GM19468 (cell line): ENCODE measurements around the gene SBF2.
"Not testable (repeated sequence)": the region's sequence is repeated elsewhere in the genome, so short reads cannot be mapped to it uniquely, and the experiment has no call there.

Experiments used
- ATAC-seq: cut with Tn5 transposase; IDR thresholded peaks from one replicate; pipeline ENCODE4 v1.9.1; 2021; ENCODE audit warnings: mild to moderate bottlenecking, moderate library complexity, moderate number of reproducible peaks; ENCODE audit not compliant: unreplicated experiment; ENCODE audit errors: extremely low read depth

SBF2 gene

DNA sequence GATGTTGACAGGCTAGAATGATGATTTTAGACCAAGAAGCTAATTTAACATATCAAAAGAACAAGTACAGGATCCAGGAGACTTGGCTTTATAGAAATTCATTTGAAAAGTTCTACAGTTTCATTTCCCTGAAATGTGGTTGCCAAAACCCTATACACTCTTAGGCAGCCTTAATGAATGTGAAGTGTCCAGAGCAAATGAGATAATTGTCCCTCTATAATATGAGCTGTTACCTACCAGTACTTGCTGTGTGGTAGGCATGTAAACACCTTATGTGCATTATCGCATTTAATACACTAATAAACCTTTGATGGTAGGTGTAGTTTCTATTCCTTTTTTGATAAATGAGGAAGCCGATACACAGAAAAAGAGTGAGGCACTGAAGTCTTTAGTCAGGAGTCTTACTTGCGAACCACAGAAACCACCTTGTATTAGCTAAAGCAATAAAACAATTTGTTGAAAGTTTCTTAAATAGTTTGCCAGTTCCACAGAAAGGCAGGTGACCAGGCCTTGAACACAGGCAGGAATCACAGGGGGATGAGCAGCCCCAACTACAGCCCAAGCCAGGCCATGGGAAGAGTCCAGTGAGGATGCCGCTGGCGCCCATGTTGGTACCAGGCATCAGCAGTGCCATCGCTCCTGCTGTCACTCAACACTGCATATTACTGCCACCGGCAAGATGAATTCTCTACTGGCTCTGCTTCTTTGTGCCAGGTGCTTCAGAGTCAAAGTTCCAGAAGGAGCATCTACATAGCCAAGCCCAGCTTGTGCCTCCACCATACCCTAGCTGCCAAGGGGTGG is 548.4 kb downstream of the SBF2 start:
- ATAC-seq: peak; percentile 40

DNA sequence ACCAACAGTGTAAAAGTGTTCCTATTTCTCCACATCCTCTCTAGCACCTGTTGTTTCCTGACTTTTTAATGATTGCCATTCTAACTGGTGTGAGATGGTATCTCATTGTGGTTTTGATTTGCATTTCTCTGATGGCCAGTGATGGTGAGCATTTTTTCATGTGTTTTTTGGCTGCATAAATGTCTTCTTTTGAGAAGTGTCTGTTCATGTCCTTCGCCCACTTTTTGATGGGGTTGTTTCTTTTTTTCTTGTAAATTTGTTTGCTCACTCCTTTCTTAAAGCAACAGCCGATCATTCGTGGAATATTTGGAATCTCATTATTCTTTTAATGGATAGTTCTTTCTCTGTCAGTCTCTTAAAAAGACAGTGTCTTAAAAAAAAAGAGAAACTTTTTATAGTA is 550.5 kb downstream of the SBF2 start:
- ATAC-seq: not testable (repeated sequence)

DNA sequence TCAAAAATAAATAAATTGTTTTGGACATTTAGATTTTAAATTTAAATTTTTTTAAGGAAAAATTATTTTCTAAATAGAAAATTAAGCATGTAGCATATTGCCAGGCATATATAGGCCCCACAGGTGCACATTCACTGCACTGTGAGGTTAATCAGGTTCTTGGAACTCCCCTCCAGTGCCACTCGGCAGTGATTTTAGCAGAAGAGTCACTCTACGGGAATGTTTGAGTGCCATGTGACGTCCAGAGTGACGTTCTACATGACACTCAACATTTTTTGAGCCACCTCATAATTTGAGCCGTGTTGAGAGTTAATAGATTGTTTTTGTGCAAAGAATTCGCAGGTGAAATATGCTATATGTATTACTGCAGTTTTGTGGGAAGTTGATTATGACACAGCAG is 552.8 kb downstream of the SBF2 start:
- no peak for ATAC-seq

DNA sequence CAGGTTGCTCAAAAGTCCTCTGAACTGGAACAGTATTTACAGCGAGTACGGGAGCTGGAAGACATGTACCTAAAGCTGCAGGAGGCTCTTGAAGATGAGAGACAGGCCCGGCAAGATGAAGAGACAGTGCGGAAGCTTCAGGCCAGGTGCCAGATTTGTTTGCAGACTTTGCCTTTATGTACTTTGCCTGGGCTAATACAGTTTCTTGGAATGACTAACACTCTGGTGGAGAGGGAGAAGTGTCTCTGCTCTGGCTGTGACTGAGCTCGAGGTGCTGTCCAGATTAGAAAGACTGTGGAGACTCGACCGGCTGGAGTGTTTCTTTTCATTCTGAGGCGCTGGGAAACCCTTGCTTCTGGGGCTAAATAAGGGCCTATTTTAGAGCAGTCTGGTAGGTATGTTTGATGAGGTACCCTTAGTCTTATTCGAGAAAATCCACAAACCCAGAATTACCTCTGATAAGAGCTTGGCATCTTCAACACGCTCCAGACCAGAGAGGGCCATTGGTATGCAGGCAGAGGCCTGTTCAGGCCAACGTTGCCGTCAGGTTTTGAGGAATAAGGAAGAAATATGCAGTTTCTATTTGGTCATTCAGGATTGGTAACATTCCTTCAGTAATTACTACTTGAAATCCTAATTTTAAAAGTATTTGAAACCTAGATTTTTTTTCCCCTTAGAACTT is 553.7 kb downstream of the SBF2 start:
- no peak for ATAC-seq

DNA sequence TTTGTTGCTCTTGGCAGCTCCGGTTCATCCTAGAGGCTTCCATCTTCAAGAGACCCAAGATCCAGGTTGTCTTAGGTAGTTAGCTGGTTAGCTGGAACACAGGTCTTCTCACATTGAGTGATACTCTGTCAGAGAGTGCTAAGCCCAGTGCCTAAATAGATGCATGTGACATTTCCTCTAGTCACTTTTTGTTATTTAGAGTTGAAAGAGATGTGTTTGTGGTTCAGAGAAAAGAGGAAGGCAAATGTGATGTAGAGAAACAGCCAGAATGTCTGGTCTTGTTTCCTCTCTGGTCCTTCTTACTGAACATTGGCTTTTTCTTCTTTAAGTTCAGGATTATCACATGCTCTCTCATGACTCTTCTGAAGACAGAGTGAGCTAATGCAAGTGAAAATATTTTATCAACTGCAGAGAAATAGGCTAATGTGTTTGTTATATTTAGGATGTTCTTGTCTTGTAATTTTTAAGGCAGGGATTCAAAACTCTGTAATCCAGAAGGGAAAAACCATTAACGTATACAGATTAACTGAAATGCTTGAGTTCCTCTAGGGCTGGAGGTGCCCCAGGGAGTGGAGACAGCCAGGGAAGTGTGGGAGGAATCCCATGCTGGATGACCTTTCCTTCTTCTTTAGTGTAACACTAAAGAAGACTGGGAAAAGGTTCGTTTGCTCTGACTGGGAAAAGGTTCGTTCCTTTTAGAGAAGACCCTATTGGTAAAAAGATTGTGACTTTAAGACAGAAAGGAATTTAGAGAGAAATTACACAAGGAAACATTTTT is 554.7 kb downstream of the SBF2 start:
- no peak for ATAC-seq

DNA sequence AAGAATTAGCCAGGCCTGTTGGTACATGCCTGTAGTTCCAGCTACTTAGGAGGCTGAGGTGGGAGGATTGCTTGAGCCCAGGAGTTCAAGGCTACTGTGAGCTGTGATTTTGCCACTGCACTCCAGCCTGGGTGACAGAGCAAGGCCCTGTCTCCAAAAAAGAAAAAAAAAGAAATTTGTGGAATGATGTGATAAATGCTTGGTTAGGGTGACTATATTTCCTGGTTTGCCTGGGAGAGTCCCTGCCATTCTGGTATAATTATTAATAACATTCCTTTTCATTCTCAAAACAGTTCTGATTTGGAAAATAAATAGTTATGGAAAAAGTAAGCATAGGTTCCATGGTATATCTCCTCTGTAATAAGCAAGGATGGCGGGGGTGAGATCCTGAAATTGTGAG is 555.3 kb downstream of the SBF2 start:
- ATAC-seq: no peak

DNA sequence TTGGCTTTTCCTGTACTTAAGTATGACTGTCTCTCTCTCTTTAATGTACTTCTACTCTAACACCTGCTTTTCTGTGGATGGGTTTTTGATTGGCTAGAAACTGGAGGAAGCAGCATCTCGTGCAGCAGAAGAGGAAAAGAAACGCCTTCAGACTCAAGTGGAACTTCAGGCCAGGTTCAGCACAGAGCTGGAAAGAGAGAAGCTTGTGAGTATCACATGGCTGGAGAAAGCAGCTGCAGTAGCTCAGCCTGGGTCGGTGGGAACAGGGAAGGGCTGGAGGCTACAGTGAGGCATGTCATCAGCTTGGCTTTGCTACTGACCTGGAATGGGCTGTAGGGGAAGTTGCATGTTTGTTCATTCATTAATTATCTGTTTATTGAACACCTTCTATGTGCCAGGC is 555.9 kb downstream of the SBF2 start:
- no peak for ATAC-seq

DNA sequence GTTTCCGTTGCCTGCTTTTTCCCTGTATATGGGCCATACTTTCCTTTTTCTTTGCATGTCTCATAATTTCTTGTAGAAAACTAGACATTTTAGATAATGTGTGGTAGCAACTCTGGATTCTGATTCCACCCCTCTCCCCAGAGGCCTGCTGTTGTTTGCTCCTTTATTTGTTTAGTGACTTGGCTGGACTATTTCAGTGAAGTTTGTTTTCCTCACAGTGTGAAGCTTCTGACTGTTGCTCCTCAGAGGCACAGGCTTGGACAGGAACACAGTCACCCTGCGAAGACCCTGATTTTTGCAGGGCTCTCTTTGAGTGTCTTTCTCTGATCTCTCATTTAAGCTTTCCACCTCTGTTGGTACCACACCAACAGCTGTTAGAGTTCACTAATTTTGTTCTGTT is 557.7 kb downstream of the SBF2 start:
- ATAC-seq: no peak

DNA sequence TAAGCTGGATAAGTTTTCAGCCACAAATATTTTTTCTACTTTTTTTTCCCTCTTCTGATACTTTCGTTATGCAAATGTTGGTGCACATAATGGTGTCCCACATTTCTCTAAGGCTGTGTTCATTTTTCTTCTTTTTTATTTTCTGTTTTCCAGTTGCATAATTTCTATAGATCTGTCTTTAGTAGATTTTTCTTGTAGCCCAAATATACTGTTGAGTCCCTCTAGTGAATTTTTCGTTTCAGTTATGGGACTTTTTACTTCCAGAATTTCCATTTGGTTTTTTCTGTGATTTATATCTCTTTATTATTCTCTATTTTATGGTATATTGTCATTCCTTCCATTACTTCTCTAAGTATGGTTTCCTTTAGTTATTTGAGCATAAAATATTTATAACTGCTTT is 558.1 kb downstream of the SBF2 start:
- no peak for ATAC-seq

DNA sequence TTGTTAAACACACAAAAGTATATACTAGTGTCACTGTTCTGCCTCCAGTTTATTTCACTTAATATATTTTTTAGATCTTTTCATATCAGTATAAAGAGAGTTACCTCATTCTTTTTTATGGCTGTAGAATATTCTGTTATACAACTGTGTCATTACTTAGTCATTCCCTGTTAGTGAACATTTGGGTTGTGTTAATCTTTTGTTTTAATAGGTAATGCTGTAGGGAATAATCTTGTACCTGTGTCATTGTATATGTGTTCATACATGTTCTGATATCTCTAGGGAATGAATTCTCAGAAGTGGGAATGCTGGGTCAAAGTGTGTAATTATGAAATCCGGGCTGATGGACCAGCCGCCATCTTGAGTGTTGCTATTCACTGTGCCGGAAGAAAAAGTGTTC is 558.8 kb downstream of the SBF2 start:
- no peak for ATAC-seq

DNA sequence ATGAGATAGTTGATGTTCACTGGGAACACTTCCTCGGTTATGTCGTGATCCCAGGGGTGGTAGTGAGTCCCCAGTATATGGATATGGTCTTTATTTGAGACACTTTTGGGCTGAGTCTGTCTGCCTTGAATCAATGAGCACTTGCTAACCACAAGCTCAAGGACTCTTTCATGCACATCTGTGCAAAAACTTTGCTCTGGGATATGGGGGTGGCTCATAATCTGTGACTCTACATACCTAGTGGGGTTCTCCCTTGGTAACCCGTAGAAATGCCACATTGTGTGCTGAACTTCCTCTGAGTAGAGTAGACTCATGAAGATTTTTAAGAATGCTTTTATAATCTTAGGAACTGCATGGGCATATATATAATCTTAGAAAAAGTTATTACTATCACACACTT is 560.8 kb downstream of the SBF2 start:
- ATAC-seq: no peak

DNA sequence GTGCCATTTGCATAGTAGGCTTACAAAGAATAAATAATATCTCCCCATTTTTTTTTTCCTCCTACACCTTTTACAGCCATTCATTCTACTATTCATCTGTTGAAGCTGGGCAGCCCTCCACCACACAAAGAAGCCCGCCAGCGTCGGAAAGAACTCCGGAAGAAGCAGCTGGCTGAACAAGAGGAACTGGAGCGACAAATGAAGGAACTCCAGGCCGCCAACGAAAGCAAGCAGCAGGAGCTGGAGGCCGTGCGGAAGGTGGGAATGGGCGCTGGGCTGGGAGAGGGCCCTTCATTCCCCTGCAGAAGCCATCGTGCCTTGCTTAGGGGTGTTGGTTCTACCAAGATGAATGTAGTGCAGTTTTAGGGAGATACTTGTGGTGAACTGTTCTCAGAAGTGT is 561.6 kb downstream of the SBF2 start:
- ATAC-seq: no peak

DNA sequence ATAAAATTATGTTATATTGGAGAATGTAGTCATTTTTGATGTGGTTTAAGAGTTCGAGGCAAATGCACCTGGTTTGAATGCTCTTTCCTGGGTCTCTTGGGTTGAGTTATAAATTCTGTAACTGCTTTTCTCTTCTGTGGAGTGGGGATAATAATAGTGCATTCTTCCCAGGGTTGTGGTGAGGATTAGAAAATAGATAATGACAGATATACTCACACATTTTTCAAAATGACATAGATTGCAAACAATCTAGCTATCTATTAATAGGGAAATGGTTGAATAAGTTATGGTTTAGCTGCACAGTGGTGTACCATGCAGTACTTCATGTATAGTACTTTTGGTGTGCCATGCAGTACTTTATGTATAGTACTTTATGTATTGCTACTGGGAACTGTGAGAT is 562.8 kb downstream of the SBF2 start:
- no peak for ATAC-seq
